ENCODE data around the gene ANK3. TPM values are rescaled to one million over a fixed set of nuclear protein-coding genes. Genes with fewer than 3 reads are reported as not detected.
A peak's percentile ranks its signal among the peaks of the same experiment; 100 is the strongest.

ANK3 gene
- polyA plus RNA-seq, 1 donor from 2014 or later: 114 TPM

DNA sequence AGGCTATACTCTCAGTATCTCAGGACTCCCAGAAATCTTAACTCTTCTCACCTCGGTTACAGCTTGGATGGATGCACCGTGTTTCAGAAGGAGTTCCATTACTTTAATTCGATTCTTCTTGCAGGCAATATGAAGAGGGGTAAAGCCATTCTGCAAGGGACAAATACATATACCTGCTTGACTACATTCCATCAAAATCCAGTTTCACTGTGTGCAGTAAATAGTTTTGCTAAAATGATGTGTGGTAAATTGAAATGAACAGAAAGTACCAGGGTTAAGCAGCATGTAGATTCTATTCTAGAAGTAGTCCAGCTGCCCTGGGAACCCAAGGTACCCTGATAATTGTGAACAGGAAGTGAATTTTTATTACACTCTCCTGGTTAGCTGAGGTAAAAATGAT, 183.9 kb downstream of the ANK3 start:
- H3K9me2 ChIP-seq (ENCODE audit: insufficient read depth, low read length): no peaks in the 10 kb centered on the region

GRCh38 chr10:60203993-60204618, 185.6 kb downstream of the ANK3 start:
- Histone ChIP-seq H3K9ac (ENCODE audit: low read length) (no peak overlapping the region), H3K27me3 (ENCODE audit: insufficient read depth, low read depth, low read length) (no peaks in the 10 kb centered on the region), H3F3A (ENCODE audit: insufficient read depth, low read length, poor library complexity, severe bottlenecking) (no peaks in the 10 kb centered on the region), H3K79me2 (replicated peaks; ENCODE audit: insufficient read depth, low read length) (no peaks in the 10 kb centered on the region), H4K20me1 (ENCODE audit: insufficient read depth) (no peaks in the 10 kb centered on the region), H3K9me3 (ENCODE audit: low read length) (no peaks in the 10 kb centered on the region), H3K36me3 (ENCODE audit: insufficient read depth, low read length) (peaks cover 9% of the 10 kb centered on the region), H3K9me2 (ENCODE audit: insufficient read depth, low read length) (no peaks in the 10 kb centered on the region), H3K27ac (ENCODE audit: low read length) (no peak overlapping the region), H2AFZ (ENCODE audit: low read depth, low read length) (no peak overlapping the region), H3K4me3 (ENCODE audit: low read length) (no peak overlapping the region), H3K4me2 (ENCODE audit: low read length) (no peak overlapping the region)
- TF ChIP-seq TAF1 (IDR thresholded peaks at IDR 0.05; ENCODE audit: low read depth) (no peak), MXI1 (conservative IDR thresholded peaks at IDR 0.05; ENCODE audit: poor library complexity, severe bottlenecking) (no peak), RAD21 (conservative IDR thresholded peaks at IDR 0.05) (peak; percentile 59), POLR2AphosphoS5 (IDR thresholded peaks at IDR 0.05) (no peak), EZH2 (IDR thresholded peaks at IDR 0.05; ENCODE audit: borderline replicate concordance, insufficient read depth, low read length, poor library complexity, severe bottlenecking) (no peak), REST (IDR thresholded peaks at IDR 0.05; ENCODE audit: borderline replicate concordance) (no peak), CTCF (IDR thresholded peaks at IDR 0.05; ENCODE audit: poor library complexity, severe bottlenecking) (peak; percentile 58), SMC3 (conservative IDR thresholded peaks at IDR 0.05; ENCODE audit: poor library complexity) (peak; percentile 73), EP300 (conservative IDR thresholded peaks at IDR 0.05; ENCODE audit: poor library complexity, severe bottlenecking) (no peak)

More for the DNA sequence above, 183.9 kb downstream of the ANK3 start:
- no peak overlapping the region for H2AFZ ChIP-seq (ENCODE audit: low read depth, low read length)
- no peaks in the 10 kb centered on the region for H3F3A ChIP-seq (ENCODE audit: insufficient read depth, low read length, poor library complexity, severe bottlenecking)
- no peak overlapping the region for H3K4me3 ChIP-seq (ENCODE audit: low read length)
- H3K36me3 ChIP-seq (ENCODE audit: insufficient read depth, low read length): peaks cover 6% of the 10 kb centered on the region
- TF ChIP-seq EZH2 (IDR thresholded peaks at IDR 0.05; ENCODE audit: borderline replicate concordance, insufficient read depth, low read length, poor library complexity, severe bottlenecking) (no peak), TAF1 (IDR thresholded peaks at IDR 0.05; ENCODE audit: low read depth) (no peak), RAD21 (conservative IDR thresholded peaks at IDR 0.05) (no peak)
- H3K9me3 ChIP-seq (ENCODE audit: low read length): no peaks in the 10 kb centered on the region
- no peak overlapping the region for H3K4me2 ChIP-seq (ENCODE audit: low read length)
- no peaks in the 10 kb centered on the region for H4K20me1 ChIP-seq (ENCODE audit: insufficient read depth)
- H3K27ac ChIP-seq (ENCODE audit: low read length): no peak overlapping the region
- H3K79me2 ChIP-seq (replicated peaks; ENCODE audit: insufficient read depth, low read length): no peaks in the 10 kb centered on the region
- no peaks in the 10 kb centered on the region for H3K27me3 ChIP-seq (ENCODE audit: insufficient read depth, low read depth, low read length)
- H3K9ac ChIP-seq (ENCODE audit: low read length): no peak overlapping the region
